AG09309 (cell line): ENCODE data around the gene CCDC81.

ENCODE experiments used
- DNase-seq: peaks from one replicate; pipeline ENCODE4 v3.0.0-alpha.2; 2010; ENCODE audit warnings: low read depth
- H3K4me3 ChIP-seq: 2 replicates; pipeline ENCODE4 v1.5.1; 2011; ENCODE audit warnings: mild to moderate bottlenecking, low read depth, low read length, moderate library complexity; ENCODE audit not compliant: control insufficient read depth
- TF ChIP-seq, protein P1 (sequence below): IDR thresholded peaks from 2 replicates; pipeline ENCODE4 v1.5.1; 2011; ENCODE audit warnings: mild to moderate bottlenecking, low read depth, low read length, inconsistent platforms; ENCODE audit not compliant: insufficient read depth, control insufficient read depth; ENCODE audit errors: missing control alignments

CCDC81 gene

DNA sequence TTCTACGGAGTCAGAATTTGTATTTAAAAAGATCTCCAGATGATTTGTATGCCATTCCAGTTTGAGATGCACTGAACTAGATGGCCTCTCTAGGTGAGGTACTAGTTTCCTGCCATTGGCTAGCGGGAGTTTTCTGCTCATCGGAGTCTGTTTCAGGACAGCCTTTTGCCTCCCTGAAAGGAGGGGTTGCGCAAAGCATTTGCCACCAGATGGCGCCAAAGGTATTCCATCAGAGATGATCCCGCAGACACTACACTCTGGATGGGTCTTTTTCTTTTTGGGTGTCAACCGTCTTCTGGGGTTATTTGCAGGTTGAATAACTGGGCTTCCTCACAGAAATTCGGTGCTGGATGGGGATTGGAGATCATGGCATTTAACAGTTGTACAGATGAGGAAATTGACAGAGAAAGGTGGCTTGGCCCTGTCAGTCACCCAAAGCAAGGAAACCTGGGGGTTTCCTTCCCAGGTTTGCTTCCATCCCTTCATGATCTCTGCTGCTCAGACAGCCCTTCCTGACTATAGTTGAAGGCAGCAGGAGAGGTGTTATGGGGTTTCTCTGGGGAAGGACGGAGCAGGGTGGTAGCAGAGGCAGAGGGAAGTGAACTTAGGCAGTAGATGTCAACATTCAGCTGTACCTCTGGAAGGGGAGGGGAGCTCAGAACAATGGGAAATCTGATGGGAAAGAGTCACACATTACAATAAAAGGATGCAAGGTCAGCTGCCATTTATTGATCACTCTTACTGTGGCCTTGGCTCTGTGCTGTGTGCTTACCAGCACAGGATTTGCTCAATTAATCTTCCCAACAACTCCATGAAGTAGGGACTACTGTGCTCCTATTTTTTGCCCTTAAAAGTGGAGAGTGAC, 81.6 kb downstream of the CCDC81 start:
- H3K4me3 ChIP-seq, result no peak overlapping the region
- TF ChIP-seq, protein P1, sequence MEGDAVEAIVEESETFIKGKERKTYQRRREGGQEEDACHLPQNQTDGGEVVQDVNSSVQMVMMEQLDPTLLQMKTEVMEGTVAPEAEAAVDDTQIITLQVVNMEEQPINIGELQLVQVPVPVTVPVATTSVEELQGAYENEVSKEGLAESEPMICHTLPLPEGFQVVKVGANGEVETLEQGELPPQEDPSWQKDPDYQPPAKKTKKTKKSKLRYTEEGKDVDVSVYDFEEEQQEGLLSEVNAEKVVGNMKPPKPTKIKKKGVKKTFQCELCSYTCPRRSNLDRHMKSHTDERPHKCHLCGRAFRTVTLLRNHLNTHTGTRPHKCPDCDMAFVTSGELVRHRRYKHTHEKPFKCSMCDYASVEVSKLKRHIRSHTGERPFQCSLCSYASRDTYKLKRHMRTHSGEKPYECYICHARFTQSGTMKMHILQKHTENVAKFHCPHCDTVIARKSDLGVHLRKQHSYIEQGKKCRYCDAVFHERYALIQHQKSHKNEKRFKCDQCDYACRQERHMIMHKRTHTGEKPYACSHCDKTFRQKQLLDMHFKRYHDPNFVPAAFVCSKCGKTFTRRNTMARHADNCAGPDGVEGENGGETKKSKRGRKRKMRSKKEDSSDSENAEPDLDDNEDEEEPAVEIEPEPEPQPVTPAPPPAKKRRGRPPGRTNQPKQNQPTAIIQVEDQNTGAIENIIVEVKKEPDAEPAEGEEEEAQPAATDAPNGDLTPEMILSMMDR, result peak; percentile 92
- peak; percentile 27 for DNase-seq

DNA sequence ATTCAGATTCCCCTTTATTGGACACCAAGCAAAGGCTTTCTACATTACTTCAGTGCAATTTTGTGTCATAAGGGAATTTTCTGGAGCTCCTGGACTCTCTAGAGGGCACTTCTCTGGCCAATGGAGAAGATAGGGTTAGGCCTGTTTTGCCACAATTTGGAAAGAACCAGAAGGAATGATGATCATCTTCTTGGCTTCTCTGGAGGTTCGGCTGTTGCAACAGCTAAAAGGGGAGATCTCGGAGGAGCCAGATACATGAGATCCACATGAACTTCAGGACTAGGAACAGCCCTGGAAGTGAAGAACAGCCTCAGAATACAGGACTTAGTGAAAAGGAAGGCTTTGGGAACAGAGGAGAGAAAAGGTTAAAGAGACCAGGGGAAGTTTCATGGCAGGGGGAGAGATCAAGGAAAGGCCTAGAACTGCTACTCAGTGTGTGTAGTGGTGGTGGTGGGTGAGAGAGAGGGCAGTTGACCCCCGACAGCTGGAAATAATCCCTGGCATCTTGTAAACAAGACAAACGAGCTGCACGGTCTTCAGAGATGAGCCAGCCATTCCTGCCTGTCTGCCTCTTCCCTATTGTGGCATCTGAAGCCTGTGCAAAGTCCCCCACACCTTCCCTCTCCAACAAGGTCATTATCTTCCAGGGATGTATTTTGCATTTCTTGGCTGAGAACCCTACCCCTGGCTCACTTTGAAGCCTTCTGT, 83.8 kb downstream of the CCDC81 start:
- no peak overlapping the region for H3K4me3 ChIP-seq
- TF ChIP-seq, protein P1, result no peak
- no peak for DNase-seq

DNA sequence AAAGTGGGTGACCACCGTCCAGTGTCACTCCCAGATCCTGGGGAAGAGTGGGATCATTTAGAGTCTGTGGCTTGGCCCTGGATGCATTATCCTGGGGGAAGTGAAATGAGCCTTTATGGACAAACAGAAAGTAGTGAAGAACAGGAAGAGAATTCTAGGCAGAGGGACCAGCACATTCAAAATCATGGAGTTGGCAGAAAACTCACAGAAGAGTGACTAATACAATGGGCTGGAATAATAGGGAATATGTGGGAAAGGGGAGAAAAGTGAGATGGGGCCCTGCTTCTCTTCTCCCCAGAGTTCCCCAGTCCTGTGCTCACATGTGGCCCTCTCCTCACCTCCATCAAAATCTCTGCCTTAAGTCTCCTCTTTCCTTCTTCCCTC, 84.3 kb downstream of the CCDC81 start:
- DNase-seq, result no peak
- TF ChIP-seq, protein P1, result no peak

DNA sequence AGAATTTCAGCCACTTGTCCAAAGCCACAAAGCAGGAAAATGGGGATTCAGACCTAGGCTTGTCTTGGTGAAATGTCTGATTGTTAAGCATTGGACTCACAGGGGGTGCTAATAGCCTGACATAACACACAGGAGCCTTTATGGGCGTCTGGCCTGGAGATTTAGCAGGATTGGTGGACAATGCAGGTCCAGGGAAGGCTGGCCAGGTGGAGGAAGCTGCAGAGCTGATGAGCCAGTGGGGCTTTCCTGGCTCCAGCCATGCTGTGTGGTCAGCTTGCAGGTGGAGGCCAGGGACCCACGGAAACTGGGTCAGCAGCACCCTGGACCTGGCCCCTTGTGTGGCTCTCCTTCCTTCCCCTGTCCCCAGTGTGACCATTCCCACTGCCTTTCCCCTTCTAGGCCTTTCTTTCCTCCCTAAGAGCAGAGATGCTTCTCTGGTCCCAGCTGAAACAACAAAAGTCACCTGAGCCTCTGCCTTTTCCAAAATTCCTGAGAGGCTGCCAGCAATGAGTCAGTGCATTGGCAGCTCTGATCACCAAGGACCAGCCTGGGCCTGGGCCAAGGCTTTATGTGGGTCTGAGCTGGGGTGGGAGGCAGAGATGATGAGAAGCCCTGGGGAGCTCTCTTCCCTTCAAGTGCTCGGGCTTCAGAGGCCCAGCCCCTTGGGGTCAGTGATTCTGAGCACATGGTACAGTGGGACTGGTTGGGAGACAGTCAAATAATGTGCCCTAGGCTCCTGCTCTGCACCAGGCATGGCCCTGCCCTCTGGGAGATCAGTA, 85.2 kb downstream of the CCDC81 start:
- peak; percentile 46 for DNase-seq
- no peak overlapping the region for H3K4me3 ChIP-seq
- TF ChIP-seq, protein P1, result no peak

More for the DNA sequence above, 84.3 kb downstream of the CCDC81 start:
- no peak overlapping the region for H3K4me3 ChIP-seq

DNA sequence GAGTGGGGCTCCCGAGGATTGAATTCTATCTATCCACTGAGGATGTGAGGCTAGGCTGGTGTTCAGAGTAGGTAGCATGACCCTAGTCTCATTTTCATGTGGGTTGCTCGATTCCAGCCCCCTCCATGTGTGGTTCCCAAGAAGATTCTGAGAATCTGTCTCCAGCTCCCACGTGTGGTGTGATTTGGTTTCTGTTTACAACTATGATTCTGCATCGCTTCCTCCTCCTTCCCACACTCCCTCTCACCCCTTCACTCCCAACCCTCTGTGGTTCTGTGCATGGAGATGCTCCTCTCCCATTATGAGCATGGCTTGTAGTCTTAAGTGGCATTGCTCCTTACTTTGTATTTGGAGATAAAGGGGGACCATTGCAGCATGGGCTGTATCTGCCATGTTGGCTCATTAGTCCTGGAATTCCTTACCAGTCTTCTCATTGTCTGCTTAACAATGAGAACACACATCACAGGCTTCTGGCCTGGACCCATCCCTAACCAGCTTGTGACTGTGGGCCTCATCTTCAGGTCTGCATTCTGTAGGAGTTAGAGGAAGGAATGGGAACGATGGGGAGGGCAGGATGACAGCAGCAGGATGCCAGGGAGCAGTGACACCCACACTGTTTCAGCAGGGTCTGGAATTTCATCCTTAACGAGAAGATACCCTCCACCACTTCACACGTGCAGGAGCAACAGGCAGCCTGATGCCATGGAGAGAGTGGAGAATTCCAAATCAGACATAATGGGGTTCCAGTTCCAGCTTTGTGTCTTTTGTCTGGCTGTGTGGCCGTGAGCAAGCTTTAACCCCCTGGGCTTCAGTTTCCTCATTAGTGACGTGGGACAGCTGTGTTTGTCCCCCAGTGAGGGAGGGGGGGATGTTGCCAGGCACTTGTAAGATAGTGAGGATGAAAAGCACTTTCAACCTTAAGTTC, 86.0 kb downstream of the CCDC81 start:
- H3K4me3 ChIP-seq, result no peak overlapping the region
- DNase-seq, result no peak
- TF ChIP-seq, protein P1, result no peak
